HTERT RPE-1 (cell line): Measurements from ENCODE around the gene RAB37.

Source experiments
- in situ Hi-C: fragments of 300-500 bp; cut with MboI; formaldehyde crosslinking; loops from 4 replicates; pipeline ENCODE4 v1.14.3; 2020; ENCODE audit warnings: low sequenced_read_pairs

RAB37 gene

DNA sequence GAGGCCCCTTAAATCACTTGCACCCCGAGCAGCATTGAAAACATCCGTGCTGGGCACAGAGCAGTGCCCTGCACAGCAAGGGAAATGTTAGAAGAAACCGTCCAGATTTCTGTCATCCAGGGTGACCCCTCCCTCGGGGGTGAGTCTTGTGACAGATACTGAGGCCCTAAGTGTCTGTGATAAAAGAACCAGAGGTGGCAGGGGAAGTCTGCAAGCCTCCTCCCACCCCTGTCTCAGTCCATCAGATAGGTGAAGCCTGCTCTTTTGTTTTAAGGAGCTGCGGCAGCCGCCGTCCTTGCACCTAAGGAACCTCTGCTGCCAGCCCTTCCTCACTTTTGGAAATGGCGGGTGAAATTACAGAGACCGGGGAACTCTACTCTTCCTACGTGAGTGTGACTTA, 39.9 kb downstream of the RAB37 start:
- in situ Hi-C loops, result no loop called here

DNA sequence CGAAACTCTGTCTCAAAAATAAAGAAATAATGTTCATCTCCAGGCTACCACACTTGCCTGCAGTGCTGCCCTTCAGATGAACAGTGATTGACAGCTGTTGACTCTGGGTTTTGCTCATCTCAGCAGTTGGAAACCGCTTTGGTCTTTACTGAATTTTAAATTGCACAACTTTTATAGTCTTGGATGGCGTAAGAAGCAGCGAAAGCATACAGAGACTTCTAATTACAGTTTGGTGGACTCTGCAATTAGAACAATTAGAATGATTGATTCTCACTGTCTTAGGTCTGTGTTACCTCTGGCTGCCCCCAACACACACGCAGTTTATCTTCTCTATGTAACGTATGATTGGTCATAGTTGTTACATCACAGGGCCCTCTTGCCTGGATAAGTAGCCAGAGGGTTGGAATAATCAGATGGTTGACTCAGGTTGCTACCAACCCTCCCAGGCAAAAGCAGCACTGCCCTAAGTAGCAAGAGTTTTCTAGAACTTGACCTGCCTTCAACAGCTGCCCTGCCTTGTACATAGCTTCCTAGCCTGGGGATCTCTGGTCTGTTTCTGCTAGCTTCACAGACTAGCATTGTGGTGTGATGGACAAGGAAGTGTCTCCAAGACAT, 41.0 kb downstream of the RAB37 start:
- in situ Hi-C loops, result no loop called here

DNA sequence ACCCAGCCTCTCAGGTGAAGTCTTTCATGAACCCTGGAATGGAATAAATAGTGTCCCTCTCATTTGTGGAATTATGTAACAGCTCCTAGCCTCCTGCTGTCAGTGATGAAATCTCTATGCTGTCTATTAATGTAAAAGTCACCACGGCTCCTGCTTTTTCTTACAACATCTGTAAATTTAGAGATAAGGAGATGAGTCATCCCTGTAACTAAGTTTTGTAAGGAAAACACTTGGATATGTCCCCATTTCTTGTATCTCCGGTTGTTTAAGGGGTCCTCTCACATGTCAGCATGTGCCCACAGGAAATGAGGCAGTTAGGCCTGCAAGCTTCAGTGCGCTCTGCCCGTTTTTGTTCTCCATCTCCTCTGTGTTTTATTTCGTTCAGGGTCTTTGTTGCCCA, 41.9 kb downstream of the RAB37 start:
- in situ Hi-C loops, result no loop called here

DNA sequence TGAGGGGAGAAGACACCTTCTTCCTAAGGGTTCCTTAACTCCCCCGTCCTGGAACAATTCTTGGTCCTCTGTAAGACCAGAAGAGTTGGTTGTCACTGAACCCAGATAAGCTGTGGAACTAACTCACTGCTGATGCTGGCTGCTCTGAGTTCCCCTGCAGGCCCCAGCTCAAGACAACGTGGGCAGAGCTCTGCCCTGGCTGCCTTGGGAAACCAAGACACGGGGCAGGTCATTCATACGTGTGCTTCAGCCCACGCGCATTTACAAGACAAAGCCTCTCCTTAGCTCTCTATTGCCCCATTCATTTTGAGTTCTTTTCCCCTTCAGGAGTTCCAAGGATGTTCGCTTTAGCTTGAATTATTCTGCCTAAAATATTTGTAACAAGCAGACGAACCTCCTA, 42.4 kb downstream of the RAB37 start:
- in situ Hi-C loops, result no loop called here

DNA sequence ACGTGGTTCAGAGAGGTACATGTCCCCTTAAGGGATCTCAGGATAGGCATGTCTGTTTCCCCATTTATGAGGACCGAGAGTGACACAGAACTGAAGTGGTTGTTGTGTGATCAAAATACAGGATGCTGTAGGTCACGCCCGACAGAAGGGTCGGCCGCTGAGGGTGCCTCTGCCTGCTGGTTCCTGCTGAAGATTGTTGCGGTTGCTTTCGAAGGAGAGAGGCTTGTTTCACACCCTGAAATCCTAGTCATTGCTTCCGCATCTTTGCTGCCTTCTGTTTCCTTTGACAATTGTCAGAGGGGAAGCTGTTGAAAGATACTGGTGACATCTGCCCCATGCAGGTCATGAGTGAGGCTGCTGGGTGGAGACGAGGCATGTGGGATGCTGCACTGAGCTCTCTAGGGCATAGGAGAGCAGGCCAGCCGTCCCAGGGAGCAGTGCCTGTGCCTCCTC, 42.9 kb downstream of the RAB37 start:
- in situ Hi-C loops, result no loop called here

DNA sequence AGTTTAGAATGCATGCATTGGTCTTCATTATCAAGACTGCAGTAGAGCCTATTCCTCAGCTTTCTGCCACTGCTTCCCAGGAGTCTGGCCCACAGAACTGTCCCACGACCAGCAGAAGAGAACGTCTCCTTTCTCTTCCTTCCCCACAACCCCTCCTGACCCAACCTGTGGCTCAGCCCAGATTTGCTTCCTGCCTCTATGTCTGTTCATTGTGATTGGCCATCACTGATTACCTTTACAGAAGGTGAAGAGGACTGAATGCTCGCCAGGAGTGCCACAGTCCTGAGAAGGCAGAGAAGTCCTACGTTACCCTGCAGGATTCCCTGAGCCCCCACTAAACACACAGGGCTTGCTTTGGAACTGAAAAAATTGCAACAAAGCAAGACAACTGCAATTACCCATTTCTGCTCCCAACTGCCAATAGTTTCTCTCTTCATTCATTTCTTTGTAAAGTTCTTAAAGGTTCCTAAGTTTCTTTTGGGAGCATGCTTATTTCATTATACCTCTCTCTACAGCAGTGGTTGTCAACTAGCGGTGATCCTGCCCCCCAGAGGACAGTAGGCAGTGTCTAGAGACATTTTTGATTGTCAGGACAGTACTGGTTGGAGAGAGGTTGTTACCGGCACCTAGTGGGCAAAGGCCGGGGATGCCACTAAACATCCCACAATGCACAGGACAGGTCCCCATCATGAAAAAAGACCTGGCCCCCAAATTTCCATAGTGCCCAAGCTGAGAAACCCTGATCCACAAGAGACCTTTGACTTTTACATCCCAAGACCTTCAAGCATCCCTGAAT, 43.6 kb downstream of the RAB37 start:
- in situ Hi-C loops, result no loop called here

DNA sequence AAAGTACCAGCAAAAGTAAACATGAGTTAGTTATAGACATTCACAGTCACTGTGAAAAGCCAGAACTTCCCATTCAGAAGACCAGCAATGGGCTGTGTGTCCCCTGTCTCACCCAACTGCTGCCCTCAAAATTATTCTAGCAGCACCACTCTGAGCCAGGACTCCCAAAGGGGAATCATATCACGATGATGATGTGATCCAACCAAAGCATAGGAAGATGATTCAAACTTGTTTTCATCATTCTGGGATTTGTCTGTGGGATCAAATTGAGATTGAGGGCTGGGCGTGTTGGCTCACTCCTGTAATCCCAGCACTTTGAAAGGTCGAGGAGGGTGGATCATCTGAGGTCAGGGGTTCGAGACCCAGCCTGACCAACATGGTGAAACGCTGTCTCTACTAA, 45.5 kb downstream of the RAB37 start:
- in situ Hi-C loops, result no loop called here

DNA sequence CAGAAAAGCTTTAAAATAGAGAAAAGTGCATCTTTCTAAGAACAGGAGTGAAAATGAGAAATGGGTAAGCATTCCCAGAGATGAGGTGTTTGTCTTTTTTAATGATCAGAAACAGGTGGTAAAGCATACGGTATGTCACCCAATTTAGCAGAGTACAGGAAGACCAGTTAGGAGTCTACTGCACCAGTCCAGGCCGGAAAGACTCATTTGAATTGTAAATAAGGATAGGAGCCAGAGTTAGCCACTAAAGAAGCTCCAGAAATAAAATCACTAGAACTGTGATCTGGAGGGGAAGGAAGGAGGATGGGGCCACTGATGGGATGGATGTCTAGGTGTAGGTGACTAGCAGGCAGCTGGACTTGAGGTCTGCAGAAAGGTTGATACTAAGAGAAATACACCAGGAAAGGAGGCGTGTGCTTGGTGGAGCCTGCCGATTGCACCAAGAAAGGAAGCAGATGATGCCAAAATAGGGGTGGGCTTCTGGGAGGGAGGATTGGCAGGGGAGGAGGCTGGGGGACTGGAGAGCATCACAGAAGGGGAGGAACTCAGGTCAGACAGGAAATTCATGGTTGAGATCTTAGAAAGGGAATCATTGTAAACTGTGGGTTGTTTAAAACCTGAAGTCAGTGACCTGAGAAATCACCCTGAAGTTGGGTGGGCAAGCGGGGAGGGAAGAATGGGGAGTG, 47.2 kb downstream of the RAB37 start:
- in situ Hi-C loops, result no loop called here

DNA sequence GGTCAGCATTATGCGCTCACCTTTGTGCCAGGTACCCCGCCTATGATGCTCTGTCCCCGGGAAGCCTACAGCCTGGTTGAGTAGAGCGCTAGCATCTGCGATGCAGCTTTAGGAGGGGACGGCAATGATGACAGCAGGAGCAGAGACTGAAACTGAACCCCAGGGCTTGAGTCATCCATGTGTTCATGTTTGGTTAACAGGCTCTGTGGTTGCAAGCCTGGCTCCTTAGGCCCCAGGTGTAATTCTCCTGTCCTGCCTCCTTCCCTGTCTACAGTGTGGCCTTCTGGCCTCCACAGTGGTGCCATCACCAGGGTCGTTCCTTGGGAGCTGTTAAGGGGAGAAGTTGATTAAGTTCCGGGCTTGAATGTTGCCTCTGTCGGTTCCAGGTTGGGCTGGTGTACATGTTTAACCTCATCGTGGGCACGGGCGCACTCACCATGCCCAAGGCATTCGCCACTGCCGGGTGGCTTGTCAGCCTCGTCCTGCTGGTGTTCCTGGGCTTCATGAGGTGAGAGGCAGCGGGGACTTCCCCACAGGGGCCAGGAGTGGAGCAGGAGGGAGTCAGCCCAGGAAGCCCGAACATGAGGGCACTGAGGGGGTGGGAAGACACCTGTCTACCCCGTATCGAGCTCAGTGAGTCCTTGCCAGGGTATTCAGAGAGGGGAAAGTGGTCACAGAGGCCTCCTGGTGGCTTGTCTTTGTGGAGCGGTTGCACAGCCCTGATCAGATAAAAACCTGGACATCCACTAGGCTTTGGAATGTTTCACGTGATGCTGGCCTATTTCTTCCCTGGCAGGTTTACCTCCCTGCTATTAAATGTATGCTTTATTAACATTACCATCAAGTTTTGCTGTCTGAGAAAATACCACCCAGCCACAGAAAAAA, 48.3 kb downstream of the RAB37 start:
- in situ Hi-C loops, result no loop called here

DNA sequence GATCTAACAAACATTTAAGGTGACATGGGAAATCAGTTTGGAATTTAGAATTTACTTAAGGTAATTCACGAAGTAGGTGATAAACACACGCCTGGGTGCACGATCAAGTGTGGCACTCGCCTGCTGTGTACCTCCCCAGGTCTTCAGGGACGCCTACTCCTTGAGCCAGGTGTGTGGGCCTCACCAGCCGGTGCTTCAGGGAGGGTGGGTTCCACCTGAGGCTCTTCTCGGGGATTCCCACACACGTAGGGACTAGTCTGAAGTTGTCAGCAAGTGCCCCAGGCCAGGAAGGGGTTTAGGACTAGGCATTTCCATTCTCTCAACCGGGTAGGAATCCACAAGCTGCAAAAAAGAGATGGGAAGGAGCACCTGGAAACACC, 48.9 kb downstream of the RAB37 start:
- in situ Hi-C loops, result no loop called here

DNA sequence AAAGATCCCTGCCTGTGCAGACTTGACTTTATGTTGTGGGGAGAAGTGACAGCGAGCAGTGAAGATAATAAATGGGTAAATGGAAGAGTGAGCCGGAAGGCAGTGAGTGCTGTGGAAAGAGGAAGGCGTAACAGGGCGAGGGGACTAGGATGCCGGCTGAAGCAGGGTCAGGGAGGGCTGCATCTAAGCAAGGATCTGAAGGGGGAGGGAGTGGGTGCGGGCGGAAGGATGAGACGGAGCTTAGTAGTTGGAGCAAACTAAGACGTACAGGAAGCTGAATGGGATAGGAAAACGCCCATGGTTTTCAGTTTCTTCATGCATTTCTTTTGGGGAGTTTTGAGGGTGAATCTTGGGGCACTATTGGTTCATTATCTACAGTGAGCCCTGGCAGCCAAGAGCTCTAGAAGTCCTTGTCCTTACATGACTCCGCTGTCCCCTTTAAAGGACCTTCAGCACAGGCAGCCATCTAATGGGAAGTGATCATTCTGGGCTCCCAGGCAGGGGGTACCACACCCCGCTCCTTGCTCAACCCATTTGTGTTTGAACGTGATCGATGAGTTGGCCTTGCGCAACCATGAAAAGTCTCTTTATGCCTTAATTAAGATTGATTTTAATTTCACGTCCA, 49.5 kb downstream of the RAB37 start:
- in situ Hi-C loops, result no loop called here

DNA sequence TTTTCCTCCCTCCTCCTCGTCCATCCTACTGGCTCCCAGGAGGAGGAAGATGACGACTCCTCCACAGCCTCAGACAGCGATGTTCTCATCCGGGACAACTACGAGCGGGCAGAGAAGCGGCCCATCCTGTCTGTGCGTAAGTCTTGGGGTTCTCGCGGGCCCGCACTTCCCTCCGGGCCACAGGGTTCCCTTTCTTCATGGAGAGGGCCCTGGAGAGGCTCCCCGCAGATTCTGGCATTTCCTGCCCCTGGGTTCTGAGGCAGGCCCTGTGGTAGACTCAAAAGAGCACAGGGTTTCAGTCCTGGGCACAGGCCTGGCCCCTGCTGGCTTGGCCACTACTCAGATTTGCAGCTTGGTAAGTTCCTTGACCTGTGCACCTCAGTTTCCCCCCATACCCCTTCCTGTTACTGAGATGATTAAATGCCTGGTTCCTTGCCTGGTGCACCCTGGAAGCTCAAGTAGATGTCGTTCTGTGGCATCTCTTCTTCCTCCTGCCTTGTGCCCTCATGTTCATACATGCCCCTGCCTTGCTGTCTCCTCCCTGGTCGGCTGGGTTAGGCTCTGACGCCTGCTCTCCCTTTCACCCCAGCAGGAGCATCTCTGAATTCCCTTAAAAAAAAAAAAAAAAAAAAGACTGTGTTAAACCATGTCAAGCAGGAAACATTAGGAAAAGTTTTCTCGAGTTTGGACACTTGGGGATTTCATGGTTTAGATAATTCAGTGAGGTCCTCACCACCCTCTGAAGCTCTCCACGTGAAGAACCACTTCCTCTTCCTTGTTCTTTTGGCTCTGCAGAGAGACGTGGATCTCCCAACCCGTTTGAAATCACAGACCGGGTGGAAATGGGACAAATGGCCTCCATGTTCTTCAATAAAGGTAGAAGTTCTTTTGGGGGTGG, 53.4 kb downstream of the RAB37 start:
- in situ Hi-C loops, result no loop called here

DNA sequence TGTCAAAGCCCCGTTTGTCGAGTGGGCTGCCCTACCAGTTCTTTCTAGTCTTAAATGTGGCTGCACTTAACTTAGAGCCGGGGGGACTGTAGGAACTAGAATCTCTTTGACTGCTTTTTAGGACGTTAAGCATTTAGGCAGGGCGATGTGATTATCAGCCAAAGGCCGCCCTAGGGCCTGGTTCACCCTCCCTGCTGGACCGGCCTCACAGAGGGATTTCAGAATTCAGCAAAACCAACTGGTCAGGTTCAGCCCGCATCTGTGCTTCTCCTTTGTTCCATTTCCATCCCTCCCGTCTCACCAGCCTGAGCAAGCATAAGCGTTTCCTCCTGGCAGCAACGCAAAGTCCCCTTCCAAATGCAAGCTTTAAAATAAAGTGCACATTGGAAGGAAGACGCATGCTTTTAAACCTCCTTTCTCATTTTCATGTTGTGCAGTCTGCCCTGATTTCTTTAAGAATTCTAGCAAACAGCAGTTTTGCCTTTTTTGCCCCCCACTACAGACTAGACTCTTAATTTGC, 55.6 kb downstream of the RAB37 start:
- in situ Hi-C loops, result no loop called here

DNA sequence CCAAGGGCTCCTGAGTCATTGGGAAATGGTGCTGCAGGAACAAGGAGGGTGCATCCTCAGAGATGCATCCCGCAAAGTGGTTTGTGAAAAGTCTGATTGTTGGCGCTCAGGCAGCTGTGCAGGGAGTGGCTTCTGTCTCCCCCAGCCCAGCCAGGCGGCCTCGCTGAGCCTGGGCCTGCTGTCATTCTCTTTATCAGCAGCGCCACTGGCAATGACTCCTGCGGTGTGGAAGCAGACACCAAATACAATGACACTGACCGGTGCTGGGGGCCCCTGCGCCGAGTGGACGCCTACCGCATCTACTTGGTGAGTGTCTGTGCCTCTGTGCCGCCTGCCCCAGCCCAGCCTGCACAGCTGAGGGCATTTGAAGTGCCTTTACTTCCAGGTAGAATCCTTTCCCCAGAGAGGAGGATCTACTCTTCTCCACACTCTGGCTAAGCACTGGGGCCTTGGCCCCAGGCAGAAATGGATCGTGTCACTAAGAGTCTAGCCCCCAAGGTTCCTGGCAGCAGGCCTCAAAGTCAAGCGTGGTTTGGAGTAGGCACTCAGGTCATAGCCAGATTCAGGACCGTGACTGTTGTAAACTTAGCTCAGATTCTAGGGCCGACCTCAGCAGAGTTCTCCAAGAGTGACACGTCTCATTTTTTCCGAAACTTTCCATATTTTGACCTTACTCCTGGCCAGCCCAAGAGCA, 58.4 kb downstream of the RAB37 start:
- in situ Hi-C loops, result no loop called here

DNA sequence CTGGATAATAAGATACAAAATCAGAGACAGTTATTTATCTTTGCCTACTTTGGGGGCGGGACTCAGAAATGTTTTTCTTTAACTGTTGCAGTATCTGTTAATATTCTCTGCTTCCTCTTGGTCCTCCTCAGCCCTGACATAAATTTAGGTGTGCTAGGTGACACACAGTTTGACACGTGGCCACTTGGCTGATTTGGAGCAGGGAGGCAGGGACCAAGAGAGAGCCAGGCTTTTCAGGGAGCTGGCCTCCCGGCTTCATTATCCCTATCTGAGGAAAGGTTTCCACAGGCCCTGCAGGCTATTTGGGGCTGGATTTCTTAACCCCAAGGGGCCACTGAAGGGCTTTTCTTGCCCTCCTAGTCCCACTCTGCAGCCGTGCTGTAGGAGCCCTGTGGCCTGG, 59.2 kb downstream of the RAB37 start:
- in situ Hi-C loops, result no loop called here

DNA sequence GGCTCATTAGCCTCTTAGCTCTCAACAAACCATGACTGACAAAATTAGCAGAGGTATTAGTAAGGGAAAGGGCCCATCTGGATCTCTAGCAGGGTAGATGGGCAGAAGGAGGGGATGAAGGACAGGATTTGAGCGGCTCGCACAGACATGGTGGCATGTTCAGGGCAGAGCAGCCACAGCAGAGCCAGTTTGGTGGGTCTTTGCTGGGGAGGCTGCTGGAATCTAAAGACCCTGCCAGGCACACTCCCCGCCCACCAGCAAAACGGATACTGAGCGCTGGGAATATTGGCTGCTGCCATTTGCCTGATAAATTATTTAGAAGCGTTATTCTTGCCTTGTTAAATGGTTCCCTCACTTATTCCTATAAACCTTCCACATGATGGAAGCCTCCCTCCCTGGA, 59.8 kb downstream of the RAB37 start:
- in situ Hi-C loops, result no loop called here
